Panc1 (cell line): ENCODE data around the gene RPS24. TPM values are rescaled to one million over a fixed set of nuclear protein-coding genes. Genes with fewer than 3 reads are reported as not detected.

ENCODE experiments used
- ATAC-seq: fragments of 200-7000 bp; cut with Tn5 transposase; 2 replicates; pipeline ENCODE4 v1.9.1; 2020; ENCODE audit warnings: mild to moderate bottlenecking, moderate library complexity
- BruUV-seq: library from RNA; stranded (reverse); fragments of 400-500 nt; replicated peaks from 2 replicates; lab custom pipeline; 2021; lab: Mats Ljungman, UMichigan
- CTCF ChIA-PET: fragments of 300-600 bp; sonication (Branson Sonifier 250); formaldehyde crosslinking; loops from one replicate; lab custom pipeline; 2022; ENCODE audit warnings: antibody characterized with exemption; lab: Charles Lee
- POLR2A ChIA-PET: fragments of 300-600 bp; sonication (Branson Sonifier 250); formaldehyde crosslinking; loops from one replicate; lab custom pipeline; 2022; ENCODE audit warnings: antibody characterized with exemption; lab: Charles Lee
- DNase-seq: peaks from one replicate; pipeline ENCODE4 v3.0.0-alpha.2; 2010; ENCODE audit warnings: low read depth, low spot score
- H3K27ac ChIP-seq: 2 replicates; pipeline ENCODE4 v1.5.1; 2011; ENCODE audit warnings: mild to moderate bottlenecking, low read length, inconsistent platforms
- H3K27me3 ChIP-seq: fragments of 200-500 bp; sonication (Bioruptor generic); 2 replicates; pipeline ENCODE4 v1.6.0; 2014; ENCODE audit warnings: low read length, inconsistent platforms; ENCODE audit not compliant: control insufficient read depth, insufficient read depth
- H3K36me3 ChIP-seq: fragments of 200-500 bp; sonication (Bioruptor generic); 2 replicates; pipeline ENCODE4 v1.5.1; 2014; ENCODE audit warnings: inconsistent platforms, mild to moderate bottlenecking, low read length, moderate library complexity; ENCODE audit not compliant: control insufficient read depth, insufficient read depth
- H3K4me1 ChIP-seq: 2 replicates; pipeline ENCODE4 v1.5.1; 2011; ENCODE audit warnings: inconsistent platforms, mild to moderate bottlenecking, low read length, moderate library complexity; ENCODE audit not compliant: control insufficient read depth, insufficient read depth
- H3K4me3 ChIP-seq, 2 experiments: 2 replicates each; pipeline ENCODE4 v1.5.1; 2011 to 2012; ENCODE audit warnings: low read depth in 2 of 2, low read length in 2 of 2, mild to moderate bottlenecking in 2 of 2, inconsistent platforms in 1 of 2, moderate library complexity in 1 of 2
- H3K9me3 ChIP-seq: fragments of 200-500 bp; sonication (Bioruptor generic); 2 replicates; pipeline ENCODE4 v1.5.1; 2014; ENCODE audit warnings: low read depth, mild to moderate bottlenecking, inconsistent platforms, low read length, moderate library complexity; ENCODE audit not compliant: control insufficient read depth, insufficient read depth
- CTCF ChIP-seq: fragments of 450-650 bp; IDR thresholded peaks from 2 replicates; pipeline ENCODE4 v1.5.1; 2017; ENCODE audit warnings: mild to moderate bottlenecking
- POLR2AphosphoS5 ChIP-seq: IDR thresholded peaks from 2 replicates; pipeline ENCODE4 v1.6.1; 2012; ENCODE audit warnings: mild to moderate bottlenecking, low read depth, low read length, moderate library complexity
- REST ChIP-seq, 2 experiments: IDR thresholded peaks; 2 replicates each; pipeline ENCODE4 v1.6.1; 2011 to 2012; ENCODE audit warnings: low read depth in 2 of 2, control low read depth in 1 of 2, low read length in 1 of 2, mild to moderate bottlenecking in 1 of 2, moderate library complexity in 1 of 2; ENCODE audit not compliant: insufficient read depth in 1 of 2
- SIN3A ChIP-seq: IDR thresholded peaks from 2 replicates; pipeline ENCODE4 v1.6.1; 2012; ENCODE audit warnings: low read depth, mild to moderate bottlenecking, low read length, moderate library complexity, borderline replicate concordance; ENCODE audit not compliant: insufficient read depth
- TCF7L2 ChIP-seq: IDR thresholded peaks from 2 replicates; pipeline ENCODE4 v1.6.1; 2011; ENCODE audit warnings: mild to moderate bottlenecking, low read depth, low read length, inconsistent platforms
- in situ Hi-C: cut with HindIII; loops from 2 replicates; pipeline ENCODE4 v1.10.0; 2016; ENCODE audit warnings: low sequenced_read_pairs, low pct_unique_long_range_greater_than_20kb
- intact Hi-C: fragments of 100-400 bp; cut with micrococcal nuclease; formaldehyde crosslinking; loops from one replicate; pipeline ENCODE4 v1.10.0; 2022; ENCODE audit not compliant: unreplicated experiment
- total RNA-seq: library from RNA; stranded (reverse); gene quantifications from one replicate; pipeline ENCODE4 v1.2.1, GENCODE V29; 2021; ENCODE audit not compliant: unreplicated experiment

Gene RPS24
- total RNA-seq, 1 experiment from 2014 or later, result 1,400 TPM

- in situ Hi-C loops, result no loop called here
- POLR2A ChIA-PET, result no interaction called here
- ATAC-seq, result no peak
- H3K4me3 ChIP-seq, result no peak overlapping the region
- H3K36me3 ChIP-seq, result no peaks in the 10 kb centered on the region
- TF ChIP-seq CTCF, result no peak
- TF ChIP-seq POLR2AphosphoS5, result no peak
- TF ChIP-seq SIN3A, result no peak
- TF ChIP-seq REST (IDR thresholded peaks at IDR 0.05; ENCODE audit: insufficient read depth in 1 of 2, low read depth in 2 of 2, low read length in 1 of 2), result no peak
- no peak for TF ChIP-seq TCF7L2
- no peaks in the 10 kb centered on the region for H3K4me1 ChIP-seq
- BruUV-seq, result no TSS peak
- no peaks in the 10 kb centered on the region for H3K9me3 ChIP-seq
- H3K27me3 ChIP-seq, result no peaks in the 10 kb centered on the region; the same call in 1 of the 2 replicates
- intact Hi-C loops, result no loop called here
- CTCF ChIA-PET, result no interaction called here
- no peak overlapping the region for H3K27ac ChIP-seq
- DNase-seq, result no peak
These were observed 45.1 kb downstream of the RPS24 start for GRCh38 chr10:78078539-78079330.

GRCh38 chr10:78079411-78079810 lies 45.7 kb downstream of the RPS24 start:
- no TSS peak for BruUV-seq
- no peak for DNase-seq
- TF ChIP-seq REST (IDR thresholded peaks at IDR 0.05; ENCODE audit: insufficient read depth in 1 of 2, low read depth in 2 of 2, low read length in 1 of 2), result no peak
- no peak for TF ChIP-seq SIN3A
- TF ChIP-seq TCF7L2, result no peak
- no peak for TF ChIP-seq POLR2AphosphoS5
- TF ChIP-seq CTCF, result no peak
- no peak for ATAC-seq
- H3K27ac ChIP-seq, result no peak overlapping the region
- ChIA-PET POLR2A (no interaction called here), CTCF (no interaction called here)
- H3K4me3 ChIP-seq, result no peak overlapping the region
- H3K36me3 ChIP-seq, result no peaks in the 10 kb centered on the region
- no peaks in the 10 kb centered on the region for H3K9me3 ChIP-seq
- no peaks in the 10 kb centered on the region; the same call in 1 of the 2 replicates for H3K27me3 ChIP-seq
- in situ Hi-C loops, result no loop called here
- H3K4me1 ChIP-seq, result no peaks in the 10 kb centered on the region
- intact Hi-C loops, result no loop called here
